ENCODE data around the gene SCAMP4. TPM values are rescaled to one million over a fixed set of nuclear protein-coding genes. Genes with fewer than 3 reads are reported as not detected.
"Not testable (repeated sequence)": the region's sequence is repeated elsewhere in the genome, so short reads cannot be mapped to it uniquely, and the experiment has no call there.

Gene SCAMP4
- total RNA-seq, 1 experiment from 2014 or later, result 81.3 TPM

DNA sequence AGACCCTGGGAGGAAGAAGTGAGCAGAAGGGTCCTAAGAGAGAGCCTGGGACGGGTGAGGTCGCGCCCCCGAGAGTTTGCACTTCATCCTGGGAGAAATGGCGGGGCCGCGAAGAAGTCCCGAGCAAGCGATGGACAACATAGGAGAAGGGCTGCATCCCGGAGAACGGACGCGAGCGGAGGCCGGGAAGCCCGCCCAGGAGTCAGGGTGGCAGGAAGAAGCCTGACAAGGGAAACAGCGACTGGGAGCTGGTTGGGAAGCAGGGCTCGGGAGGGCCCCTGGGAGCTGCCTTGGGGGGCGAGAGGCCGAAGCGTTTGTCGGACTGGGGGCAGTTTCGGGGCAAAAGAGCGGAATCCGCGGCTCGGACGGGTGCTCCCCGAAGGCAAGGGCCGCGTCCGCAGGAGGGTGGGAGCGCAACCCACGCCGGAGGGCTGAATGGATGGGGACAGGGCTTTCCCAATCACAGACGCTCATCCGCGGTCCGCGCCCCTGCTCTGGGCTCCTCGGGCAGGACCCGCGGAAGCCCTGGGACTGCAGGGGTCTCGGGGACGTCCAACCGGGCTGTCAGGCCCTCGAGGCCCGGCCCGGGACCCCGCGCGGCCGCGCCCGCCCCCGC is 20.4 kb upstream of the SCAMP4 start:
- Mint-ChIP-seq H3K27me3 (ENCODE audit: low read depth) (peaks cover 2% of the 10 kb centered on the region; the same call in 1 of the 2 replicates), H3K4me1 (peaks cover 27% of the 10 kb centered on the region), H3K36me3 (no peaks in the 10 kb centered on the region), H3K9me3 (no peaks in the 10 kb centered on the region), H3K4me3 (peak overlapping the region; percentile 98), H3K27ac (peak overlapping the region; percentile 91)
- TF ChIP-seq, protein P1, sequence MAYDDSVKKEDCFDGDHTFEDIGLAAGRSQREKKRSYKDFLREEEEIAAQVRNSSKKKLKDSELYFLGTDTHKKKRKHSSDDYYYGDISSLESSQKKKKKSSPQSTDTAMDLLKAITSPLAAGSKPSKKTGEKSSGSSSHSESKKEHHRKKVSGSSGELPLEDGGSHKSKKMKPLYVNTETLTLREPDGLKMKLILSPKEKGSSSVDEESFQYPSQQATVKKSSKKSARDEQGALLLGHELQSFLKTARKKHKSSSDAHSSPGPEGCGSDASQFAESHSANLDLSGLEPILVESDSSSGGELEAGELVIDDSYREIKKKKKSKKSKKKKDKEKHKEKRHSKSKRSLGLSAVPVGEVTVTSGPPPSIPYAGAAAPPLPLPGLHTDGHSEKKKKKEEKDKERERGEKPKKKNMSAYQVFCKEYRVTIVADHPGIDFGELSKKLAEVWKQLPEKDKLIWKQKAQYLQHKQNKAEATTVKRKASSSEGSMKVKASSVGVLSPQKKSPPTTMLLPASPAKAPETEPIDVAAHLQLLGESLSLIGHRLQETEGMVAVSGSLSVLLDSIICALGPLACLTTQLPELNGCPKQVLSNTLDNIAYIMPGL (CRISPR knock-in tag; IDR thresholded peaks at IDR 0.05), result 0 out of 2 replicates have a peak, but pooled peaks have one; percentile 12
- TF ChIP-seq, protein P2, sequence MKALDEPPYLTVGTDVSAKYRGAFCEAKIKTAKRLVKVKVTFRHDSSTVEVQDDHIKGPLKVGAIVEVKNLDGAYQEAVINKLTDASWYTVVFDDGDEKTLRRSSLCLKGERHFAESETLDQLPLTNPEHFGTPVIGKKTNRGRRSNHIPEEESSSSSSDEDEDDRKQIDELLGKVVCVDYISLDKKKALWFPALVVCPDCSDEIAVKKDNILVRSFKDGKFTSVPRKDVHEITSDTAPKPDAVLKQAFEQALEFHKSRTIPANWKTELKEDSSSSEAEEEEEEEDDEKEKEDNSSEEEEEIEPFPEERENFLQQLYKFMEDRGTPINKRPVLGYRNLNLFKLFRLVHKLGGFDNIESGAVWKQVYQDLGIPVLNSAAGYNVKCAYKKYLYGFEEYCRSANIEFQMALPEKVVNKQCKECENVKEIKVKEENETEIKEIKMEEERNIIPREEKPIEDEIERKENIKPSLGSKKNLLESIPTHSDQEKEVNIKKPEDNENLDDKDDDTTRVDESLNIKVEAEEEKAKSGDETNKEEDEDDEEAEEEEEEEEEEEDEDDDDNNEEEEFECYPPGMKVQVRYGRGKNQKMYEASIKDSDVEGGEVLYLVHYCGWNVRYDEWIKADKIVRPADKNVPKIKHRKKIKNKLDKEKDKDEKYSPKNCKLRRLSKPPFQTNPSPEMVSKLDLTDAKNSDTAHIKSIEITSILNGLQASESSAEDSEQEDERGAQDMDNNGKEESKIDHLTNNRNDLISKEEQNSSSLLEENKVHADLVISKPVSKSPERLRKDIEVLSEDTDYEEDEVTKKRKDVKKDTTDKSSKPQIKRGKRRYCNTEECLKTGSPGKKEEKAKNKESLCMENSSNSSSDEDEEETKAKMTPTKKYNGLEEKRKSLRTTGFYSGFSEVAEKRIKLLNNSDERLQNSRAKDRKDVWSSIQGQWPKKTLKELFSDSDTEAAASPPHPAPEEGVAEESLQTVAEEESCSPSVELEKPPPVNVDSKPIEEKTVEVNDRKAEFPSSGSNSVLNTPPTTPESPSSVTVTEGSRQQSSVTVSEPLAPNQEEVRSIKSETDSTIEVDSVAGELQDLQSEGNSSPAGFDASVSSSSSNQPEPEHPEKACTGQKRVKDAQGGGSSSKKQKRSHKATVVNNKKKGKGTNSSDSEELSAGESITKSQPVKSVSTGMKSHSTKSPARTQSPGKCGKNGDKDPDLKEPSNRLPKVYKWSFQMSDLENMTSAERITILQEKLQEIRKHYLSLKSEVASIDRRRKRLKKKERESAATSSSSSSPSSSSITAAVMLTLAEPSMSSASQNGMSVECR (CRISPR knock-in tag; IDR thresholded peaks at IDR 0.05; ENCODE audit: borderline replicate concordance), result peak; percentile 17; the same call in 1 of the 2 replicates
- TF ChIP-seq, protein P3, sequence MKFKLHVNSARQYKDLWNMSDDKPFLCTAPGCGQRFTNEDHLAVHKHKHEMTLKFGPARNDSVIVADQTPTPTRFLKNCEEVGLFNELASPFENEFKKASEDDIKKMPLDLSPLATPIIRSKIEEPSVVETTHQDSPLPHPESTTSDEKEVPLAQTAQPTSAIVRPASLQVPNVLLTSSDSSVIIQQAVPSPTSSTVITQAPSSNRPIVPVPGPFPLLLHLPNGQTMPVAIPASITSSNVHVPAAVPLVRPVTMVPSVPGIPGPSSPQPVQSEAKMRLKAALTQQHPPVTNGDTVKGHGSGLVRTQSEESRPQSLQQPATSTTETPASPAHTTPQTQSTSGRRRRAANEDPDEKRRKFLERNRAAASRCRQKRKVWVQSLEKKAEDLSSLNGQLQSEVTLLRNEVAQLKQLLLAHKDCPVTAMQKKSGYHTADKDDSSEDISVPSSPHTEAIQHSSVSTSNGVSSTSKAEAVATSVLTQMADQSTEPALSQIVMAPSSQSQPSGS (CRISPR knock-in tag; IDR thresholded peaks at IDR 0.05; ENCODE audit: borderline replicate concordance, low read depth), result no peak
- no peak for DNase-seq (ENCODE audit: low spot score)
- ChIA-PET POLR2A (interaction anchor here (1.1 kb wide), 2 partner anchors 9 to 10 kb away, joined by 4 to 5 read pairs; no protein-coding TSS in a partner anchor), CTCF (interaction anchor here (0.7 to 2.8 kb wide), 8 partner anchors 8 to 157 kb away, joined by 3 to 14 read pairs (median 4); no protein-coding TSS in a partner anchor)
- peak; percentile 12 for ATAC-seq

DNA sequence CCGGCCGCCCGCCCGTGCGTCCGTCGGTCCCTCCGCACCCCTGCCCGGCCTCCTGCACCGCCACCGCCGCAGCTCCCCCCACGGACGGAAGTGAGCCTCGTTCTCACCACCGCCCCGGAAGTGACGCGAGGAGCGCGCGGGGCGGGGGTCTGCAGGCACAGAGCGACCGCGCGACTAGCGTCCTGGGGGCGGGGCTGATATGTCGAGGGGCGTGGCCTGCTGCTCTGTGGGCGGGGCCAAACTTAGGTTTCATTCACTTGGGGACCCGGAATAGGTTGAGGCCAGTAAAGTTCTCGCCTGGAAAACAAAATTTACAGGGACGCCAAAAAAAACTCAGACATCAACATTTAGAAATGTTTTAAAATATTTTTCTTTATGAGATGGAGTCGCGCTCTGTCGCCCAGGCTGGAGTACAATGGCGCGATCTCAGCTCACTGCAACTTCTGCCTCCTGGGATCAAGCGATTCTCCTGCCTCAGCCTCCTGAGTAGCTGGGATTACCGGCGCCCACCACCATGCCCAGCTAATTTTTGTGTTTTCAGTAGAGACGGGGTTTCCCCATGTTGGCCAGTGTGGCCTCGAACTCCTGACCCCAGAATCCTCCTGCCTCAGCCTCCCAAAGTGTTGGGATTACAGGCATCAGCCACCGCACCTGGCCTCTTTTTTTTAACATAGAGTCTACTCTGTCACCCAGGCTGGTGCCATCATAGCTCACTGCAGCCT is 19.6 kb upstream of the SCAMP4 start, which contains the start of gene ABHD17A:
Gene ABHD17A, minus strand, starts transcription at position 99 of the 722 bp plus-strand sequence. CDS start 3,930 bp downstream, outside the sequence.
- TF ChIP-seq ETV6 (CRISPR knock-in tag; IDR thresholded peaks at IDR 0.05), result 0 out of 2 replicates have a peak, but pooled peaks have one; percentile 4
- peak; percentile 95 for TF ChIP-seq SP1 (CRISPR knock-in tag; conservative IDR thresholded peaks at IDR 0.05)
- TF ChIP-seq CREB1 (CRISPR knock-in tag; IDR thresholded peaks at IDR 0.05), result 0 out of 2 replicates have a peak, but pooled peaks have one; percentile 37
- peak; percentile 79; the same call in 1 of the 2 replicates for TF ChIP-seq GABPB1 (CRISPR knock-in tag; IDR thresholded peaks at IDR 0.05)
- TF ChIP-seq, protein P1 (CRISPR knock-in tag; IDR thresholded peaks at IDR 0.05), result peak; percentile 33; the same call in 1 of the 2 replicates
- TF ChIP-seq, protein P4, sequence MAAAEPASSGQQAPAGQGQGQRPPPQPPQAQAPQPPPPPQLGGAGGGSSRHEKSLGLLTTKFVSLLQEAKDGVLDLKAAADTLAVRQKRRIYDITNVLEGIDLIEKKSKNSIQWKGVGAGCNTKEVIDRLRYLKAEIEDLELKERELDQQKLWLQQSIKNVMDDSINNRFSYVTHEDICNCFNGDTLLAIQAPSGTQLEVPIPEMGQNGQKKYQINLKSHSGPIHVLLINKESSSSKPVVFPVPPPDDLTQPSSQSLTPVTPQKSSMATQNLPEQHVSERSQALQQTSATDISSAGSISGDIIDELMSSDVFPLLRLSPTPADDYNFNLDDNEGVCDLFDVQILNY (CRISPR knock-in tag; IDR thresholded peaks at IDR 0.05), result 0 out of 2 replicates have a peak, but pooled peaks have one; percentile 60
- 0 out of 2 replicates have a peak, but pooled peaks have one; percentile 36 for TF ChIP-seq FOXK1 (CRISPR knock-in tag; IDR thresholded peaks at IDR 0.05)
- TF ChIP-seq CREM (CRISPR knock-in tag; IDR thresholded peaks at IDR 0.05), result peak; percentile 91
- not testable (repeated sequence) for H3K36me3 Mint-ChIP-seq; H3K9me3 Mint-ChIP-seq; H3K27me3 Mint-ChIP-seq (ENCODE audit: low read depth)
- DNase-seq (ENCODE audit: low spot score) (peak; percentile 94), ATAC-seq (peak; percentile 84)
- CTCF ChIA-PET, result interaction anchor here (0.7 to 2.8 kb wide), 8 partner anchors 9 to 156 kb away, joined by 3 to 14 read pairs (median 4); no protein-coding TSS in a partner anchor
- Mint-ChIP-seq H3K27ac (peak within 1 kb of the TSS; percentile 91), H3K4me3 (peak within 1 kb of the TSS; percentile 98), H3K4me1 (peaks cover 27% of the 10 kb centered on the region)
- POLR2A ChIA-PET, result interaction anchor here (1.1 kb wide), 2 partner anchors 9 to 10 kb away, joined by 4 to 5 read pairs; no protein-coding TSS in a partner anchor

DNA sequence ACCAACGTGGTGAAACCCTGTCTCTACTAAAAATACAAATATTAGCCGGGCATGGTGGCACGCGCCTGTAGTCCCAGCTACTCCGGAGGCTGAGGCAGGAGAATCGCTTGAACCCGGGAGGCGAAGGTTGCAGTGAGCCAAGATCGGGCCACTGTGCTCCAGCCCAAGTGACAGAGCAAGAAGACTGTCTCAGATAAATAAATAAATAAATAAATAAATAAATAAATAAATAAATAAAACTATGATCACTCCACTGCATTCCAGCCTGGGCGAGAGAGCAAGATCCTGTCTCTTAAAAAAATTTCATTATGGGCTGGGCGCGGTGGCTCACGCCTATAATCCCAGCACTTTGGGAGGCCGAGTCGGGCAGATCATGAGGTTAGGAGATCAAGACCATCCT is 18.8 kb upstream of the SCAMP4 start:
- H3K4me1 Mint-ChIP-seq, result peaks cover 27% of the 10 kb centered on the region
- H3K27me3 Mint-ChIP-seq (ENCODE audit: low read depth); H3K9me3 Mint-ChIP-seq; H3K36me3 Mint-ChIP-seq; H3K4me3 Mint-ChIP-seq; H3K27ac Mint-ChIP-seq; POLR2A ChIA-PET; DNase-seq (ENCODE audit: low spot score); ATAC-seq: not testable (repeated sequence)
- CTCF ChIA-PET, result interaction anchor here (2.8 kb wide), 1 partner anchor 22 kb away, joined by 14 read pairs; no protein-coding TSS in a partner anchor
